Natural killer cell (primary cell): Measurements from ENCODE around the gene MIPEP. TPM values are rescaled to one million over a fixed set of nuclear protein-coding genes. Genes with fewer than 3 reads are reported as not detected.

Experiments used
- ATAC-seq, 3 donors: fragments of 150-1000 bp in 2 of 3; fragments of 200-7000 bp in 1 of 3; cut with Tn5 transposase; 1 replicate in 1 of 3; 2 replicates in 2 of 3; pipeline ENCODE4 v1.10.0; 2021; ENCODE audit warnings: mild to moderate bottlenecking in 2 of 3, moderate library complexity in 2 of 3
- DNase-seq, 2 donors: peaks; one replicate each; pipeline versions ENCODE4 v3.0.0 to v3.0.0-alpha.2; 2013 to 2021; ENCODE audit warnings: mixed read lengths in 1 of 2
- H3K27ac ChIP-seq: one replicate; pipeline ENCODE4 v1.5.1; 2013; ENCODE audit warnings: mild to moderate bottlenecking, low read length
- H3K27me3 ChIP-seq: one replicate; pipeline ENCODE4 v1.6.1; 2013; ENCODE audit warnings: low read length; ENCODE audit not compliant: control insufficient read depth, insufficient read depth
- H3K36me3 ChIP-seq: one replicate; pipeline ENCODE4 v1.6.1; 2013; ENCODE audit warnings: low read length; ENCODE audit not compliant: control insufficient read depth, insufficient read depth
- H3K4me1 ChIP-seq: one replicate; pipeline ENCODE4 v1.6.1; 2013; ENCODE audit warnings: low read length; ENCODE audit not compliant: control insufficient read depth, insufficient read depth
- H3K4me3 ChIP-seq: one replicate; pipeline ENCODE4 v1.5.1; 2013; ENCODE audit warnings: low read length
- H3K9me3 ChIP-seq: one replicate; pipeline ENCODE4 v1.6.1; 2013; ENCODE audit warnings: low read length; ENCODE audit not compliant: control insufficient read depth, insufficient read depth
- H3K27ac Mint-ChIP-seq, 2 donors: one replicate each; pipeline ENCODE4 v1.8.0; 2022; ENCODE audit warnings: mild to moderate bottlenecking in 2 of 2, mixed read lengths in 2 of 2, moderate library complexity in 1 of 2
- H3K27me3 Mint-ChIP-seq, 2 donors: one replicate each; pipeline ENCODE4 v1.8.0; 2022; ENCODE audit warnings: low read depth in 2 of 2, mixed read lengths in 2 of 2
- H3K36me3 Mint-ChIP-seq: one replicate; pipeline ENCODE4 v1.8.0; 2022; ENCODE audit warnings: mixed read lengths
- H3K4me1 Mint-ChIP-seq, 2 donors: one replicate each; pipeline ENCODE4 v1.8.0; 2022; ENCODE audit warnings: mixed read lengths in 2 of 2
- H3K4me3 Mint-ChIP-seq: one replicate; pipeline ENCODE4 v1.8.0; 2022; ENCODE audit warnings: mild to moderate bottlenecking, moderate library complexity, mixed read lengths
- H3K9me3 Mint-ChIP-seq, 2 donors: one replicate each; pipeline ENCODE4 v1.8.0; 2022; ENCODE audit warnings: mixed read lengths in 2 of 2
- CTCF ChIP-seq: fragments of 200-600 bp; IDR thresholded peaks from one replicate; pipeline ENCODE4 v1.8.0; 2022; ENCODE audit warnings: antibody characterized with exemption
- WGBS: methylation state at CpG from one replicate; pipeline ENCODE4 v1.1.7; 2013; ENCODE audit warnings: missing lambda C conversion rate; ENCODE audit not compliant: insufficient coverage; 5-methylcytosine and 5-hydroxymethylcytosine counted together
- intact Hi-C: fragments of 100-400 bp; cut with micrococcal nuclease; formaldehyde crosslinking; loops from one replicate; pipeline ENCODE4 v1.14.2; 2022
- total RNA-seq, 4 donors: library from RNA; stranded (reverse); fragments of 120-200 nt in 1 of 4; gene quantifications; one replicate each; pipeline versions ENCODE4 v1.2.3 to v1.2.4, GENCODE V29; 2013 to 2022

Gene MIPEP
- total RNA-seq, 3 donors from 2014 or later (not counting 1 experiment from before 2014, with no cell fraction given), result 9.7 to 10.1 (median 9.7) TPM

- 67% methylated on average over 1 of the region's 1 CpG for WGBS
- TF ChIP-seq CTCF, result no peak
- no peak overlapping the region for H3K27ac ChIP-seq
- H3K27ac Mint-ChIP-seq, result no peak overlapping the region
- intact Hi-C loops, result no loop called here
- H3K4me1 ChIP-seq, result no peaks in the 10 kb centered on the region
- H3K27me3 Mint-ChIP-seq, result no peaks in the 10 kb centered on the region
- no peak overlapping the region for H3K4me3 ChIP-seq
- H3K36me3 ChIP-seq, result peaks cover 3% of the 10 kb centered on the region
- H3K27me3 ChIP-seq, result no peaks in the 10 kb centered on the region
- no peaks in the 10 kb centered on the region for H3K36me3 Mint-ChIP-seq
- ATAC-seq (no peak), DNase-seq (no peak)
- H3K4me3 Mint-ChIP-seq, result no peak overlapping the region
- no peaks in the 10 kb centered on the region for H3K4me1 Mint-ChIP-seq
- H3K9me3 Mint-ChIP-seq, result no peaks in the 10 kb centered on the region
- H3K9me3 ChIP-seq, result no peaks in the 10 kb centered on the region
These were observed 136.8 kb downstream of the MIPEP start for GRCh38 chr13:23752111-23753001.

DNA sequence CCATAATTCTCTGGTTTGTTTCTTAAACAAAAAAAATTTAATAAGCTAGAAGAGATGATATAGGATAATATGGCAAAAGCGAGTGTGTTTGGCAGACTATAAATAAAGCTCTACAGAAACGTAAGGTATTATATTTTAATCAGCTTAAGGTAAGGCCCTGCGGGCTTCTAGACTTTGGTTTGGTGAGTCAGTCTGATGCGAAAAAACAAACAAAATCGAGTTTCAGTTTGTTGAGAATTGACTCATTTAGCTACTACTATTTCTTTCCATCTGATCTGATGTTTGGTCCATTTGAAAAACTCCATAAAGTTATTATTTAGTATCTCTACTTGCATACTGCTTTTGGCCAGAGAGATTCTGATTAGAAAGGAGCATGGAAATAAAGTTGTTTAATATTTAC lies 138.0 kb downstream of the MIPEP start:
- H3K4me3 Mint-ChIP-seq, result no peak overlapping the region
- WGBS, result 77% methylated on average over 4 of the region's 5 CpGs

GRCh38 chr13:23750383-23751121 lies 138.6 kb downstream of the MIPEP start:
- no peaks in the 10 kb centered on the region for H3K4me1 ChIP-seq
- Mint-ChIP-seq H3K36me3 (no peaks in the 10 kb centered on the region), H3K4me3 (no peak overlapping the region), H3K4me1 (no peaks in the 10 kb centered on the region), H3K9me3 (no peaks in the 10 kb centered on the region), H3K27me3 (no peaks in the 10 kb centered on the region), H3K27ac (no peak overlapping the region)
- WGBS, result 88% methylated on average over 8 of the region's 8 CpGs
- ATAC-seq (no peak), DNase-seq (no peak)
- intact Hi-C loops, result no loop called here
- H3K36me3 ChIP-seq, result peaks cover 3% of the 10 kb centered on the region
- no peaks in the 10 kb centered on the region for H3K9me3 ChIP-seq
- no peak overlapping the region for H3K27ac ChIP-seq
- H3K27me3 ChIP-seq, result no peaks in the 10 kb centered on the region
- no peak for TF ChIP-seq CTCF
- H3K4me3 ChIP-seq, result no peak overlapping the region

More for the DNA sequence above, 138.0 kb downstream of the MIPEP start:
- Histone ChIP-seq H3K27me3 (no peaks in the 10 kb centered on the region), H3K4me3 (no peak overlapping the region), H3K4me1 (no peaks in the 10 kb centered on the region), H3K9me3 (no peaks in the 10 kb centered on the region), H3K27ac (no peak overlapping the region), H3K36me3 (peaks cover 3% of the 10 kb centered on the region)
- intact Hi-C loops, result no loop called here
- H3K36me3 Mint-ChIP-seq, result no peaks in the 10 kb centered on the region
- no peak for TF ChIP-seq CTCF
- ATAC-seq (no peak), DNase-seq (no peak)
- no peaks in the 10 kb centered on the region for H3K27me3 Mint-ChIP-seq
- H3K27ac Mint-ChIP-seq, result no peak overlapping the region
- H3K9me3 Mint-ChIP-seq, result no peaks in the 10 kb centered on the region
- no peaks in the 10 kb centered on the region for H3K4me1 Mint-ChIP-seq
